Myocyte (in vitro differentiated cells): Measurements from ENCODE around the gene DBN1. TPM values are rescaled to one million over a fixed set of nuclear protein-coding genes. Genes with fewer than 3 reads are reported as not detected.
A peak's percentile ranks its signal among the peaks of the same experiment; 100 is the strongest.

Experiments used
- DNase-seq: peaks from one replicate; pipeline ENCODE4 v3.0.0-alpha.2; 2012; ENCODE audit warnings: low read depth
- total RNA-seq: library from RNA; depleted of rRNA; stranded (reverse); fragments of >200 nt; gene quantifications from 2 replicates; pipeline ENCODE4 v1.2.3, GENCODE V29; 2014

DBN1 gene
- total RNA-seq, 1 donor from 2014 or later: 311 TPM

- no peak for DNase-seq
These were observed 31.6 kb upstream of the DBN1 start for GRCh38 chr5:177505075-177505474.

- DNase-seq: no peak
These were observed 30.9 kb upstream of the DBN1 start for GRCh38 chr5:177504086-177505056.

- DNase-seq: no peak
These were observed 30.1 kb upstream of the DBN1 start for GRCh38 chr5:177503351-177504085.

- DNase-seq: no peak
These were observed 29.5 kb upstream of the DBN1 start for GRCh38 chr5:177502886-177503285.

- DNase-seq: no peak
These were observed 28.6 kb upstream of the DBN1 start for GRCh38 chr5:177501874-177502678.

GRCh38 chr5:177500685-177501522, 27.5 kb upstream of the DBN1 start:
- DNase-seq: peak; percentile 91

- no peak for DNase-seq
These were observed 26.4 kb upstream of the DBN1 start for GRCh38 chr5:177499842-177500241.

GRCh38 chr5:177498013-177498787, 24.8 kb upstream of the DBN1 start:
- no peak for DNase-seq

GRCh38 chr5:177497292-177498012, 24.0 kb upstream of the DBN1 start, which contains the start of gene PDLIM7:
Gene PDLIM7, minus strand, starts transcription at chr5:177497604. Its CDS starts 1,092 bp downstream, at chr5:177496512.
- peak; percentile 97 for DNase-seq

- DNase-seq: peak; percentile 97
These were observed 23.4 kb upstream of the DBN1 start for GRCh38 chr5:177496727-177497291.

- DNase-seq: peak; percentile 73
These were observed 22.8 kb upstream of the DBN1 start for GRCh38 chr5:177496070-177496726.

- DNase-seq: peak; percentile 98
These were observed 22.0 kb upstream of the DBN1 start for GRCh38 chr5:177495243-177496060.

- peak; percentile 85 for DNase-seq
These were observed 21.1 kb upstream of the DBN1 start for GRCh38 chr5:177494346-177495195.

GRCh38 chr5:177493795-177494345, 20.4 kb upstream of the DBN1 start:
- DNase-seq: no peak

- no peak for DNase-seq
These were observed 19.4 kb upstream of the DBN1 start for GRCh38 chr5:177492841-177493240.
